Parathyroid adenoma (tissue), 2 donors: ENCODE data around the gene FBXW8.

Experiments used
- H2AFZ ChIP-seq: fragments of 300-600 bp; sonication (generic); one replicate; pipeline ENCODE4 v1.7.0; 2017; ENCODE audit warnings: antibody characterized with exemption, mild to moderate bottlenecking
- H3K27ac ChIP-seq: fragments of 300-600 bp; sonication (generic); one replicate; pipeline ENCODE4 v1.7.0; 2017
- H3K27me3 ChIP-seq: fragments of 300-600 bp; sonication (generic); one replicate; pipeline ENCODE4 v1.7.0; 2017; ENCODE audit warnings: low read length; ENCODE audit not compliant: control insufficient read depth, insufficient read depth
- H3K36me3 ChIP-seq: fragments of 300-600 bp; sonication (generic); one replicate; pipeline ENCODE4 v1.7.0; 2017; ENCODE audit warnings: low read length; ENCODE audit not compliant: control insufficient read depth, insufficient read depth
- H3K4me1 ChIP-seq: fragments of 300-600 bp; sonication (generic); one replicate; pipeline ENCODE4 v1.7.0; 2017; ENCODE audit warnings: control low read depth
- H3K4me2 ChIP-seq: fragments of 300-600 bp; sonication (generic); one replicate; pipeline ENCODE4 v1.7.0; 2017; ENCODE audit warnings: low read length
- H3K4me3 ChIP-seq: fragments of 300-600 bp; sonication (generic); one replicate; pipeline ENCODE4 v1.7.0; 2017; ENCODE audit warnings: low read depth, low read length
- H3K79me2 ChIP-seq: fragments of 300-600 bp; sonication (generic); one replicate; pipeline ENCODE4 v1.7.0; 2017; ENCODE audit warnings: control low read depth
- H3K9ac ChIP-seq: fragments of 300-600 bp; sonication (generic); one replicate; pipeline ENCODE4 v1.7.0; 2017; ENCODE audit warnings: mild to moderate bottlenecking
- H3K9me3 ChIP-seq: fragments of 300-600 bp; sonication (generic); one replicate; pipeline ENCODE4 v1.7.0; 2017; ENCODE audit warnings: low read length; ENCODE audit not compliant: control insufficient read depth
- TF ChIP-seq, protein P1 (sequence below): fragments of 300-600 bp; sonication (generic); IDR thresholded peaks from one replicate; pipeline ENCODE4 v1.7.0; 2017; ENCODE audit warnings: antibody characterized with exemption, mild to moderate bottlenecking
- donor health status: primary hyperparathyroidism.

Gene FBXW8

DNA sequence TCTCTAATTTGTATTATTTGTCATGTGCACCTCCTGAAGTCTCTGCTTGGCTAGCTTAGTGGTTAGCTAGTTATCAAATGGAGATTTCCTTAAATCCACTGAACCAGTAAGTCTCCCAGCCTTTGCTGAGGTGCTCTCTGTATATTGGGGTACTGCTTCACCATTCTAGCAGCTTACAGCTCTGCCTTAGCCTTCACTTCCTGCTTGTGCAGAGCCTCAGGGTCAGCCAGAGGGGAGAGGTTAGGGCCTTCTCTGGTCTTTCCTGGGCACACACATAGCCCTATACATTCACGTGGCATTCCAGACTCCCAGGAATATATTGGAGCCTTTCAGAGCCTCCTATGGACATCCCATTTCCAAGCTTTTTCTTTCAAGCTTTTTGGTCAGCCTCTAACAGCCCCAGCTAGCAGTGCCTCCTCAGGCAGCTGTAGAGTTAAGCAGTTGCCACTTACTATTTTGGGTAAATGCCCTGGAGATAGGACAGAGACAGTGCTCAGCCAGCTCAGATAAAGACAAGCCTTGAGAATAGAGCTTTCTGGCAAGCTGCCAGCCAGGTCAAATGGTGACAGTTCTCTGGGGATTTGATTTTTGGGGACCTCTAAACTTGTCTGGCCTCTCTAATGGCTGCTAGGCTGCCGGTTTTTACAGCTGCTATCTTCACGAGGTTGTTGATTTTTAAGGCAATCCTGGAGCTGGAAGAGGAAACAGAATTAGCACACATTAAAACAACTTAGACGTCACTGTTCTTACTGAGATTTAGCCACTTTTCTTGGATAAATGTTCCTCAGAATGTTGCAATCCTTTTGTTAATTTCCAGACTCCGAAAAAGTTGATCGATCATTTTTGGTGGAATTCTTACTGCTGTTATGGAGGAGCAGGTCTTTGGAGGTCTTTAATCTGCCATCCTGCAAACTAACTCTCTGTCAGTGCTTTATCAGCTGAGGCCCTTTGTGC, 32.9 kb downstream of the FBXW8 start:
- Histone ChIP-seq H3K4me1 (no peaks in the 10 kb centered on the region), H3K9me3 (no peaks in the 10 kb centered on the region), H3K4me2 (no peak overlapping the region), H3K27ac (no peak overlapping the region), H3K36me3 (no peaks in the 10 kb centered on the region), H3K27me3 (no peaks in the 10 kb centered on the region), H2AFZ (no peak overlapping the region), H3K9ac (no peak overlapping the region), H3K4me3 (no peak overlapping the region), H3K79me2 (peaks cover 11% of the 10 kb centered on the region)
- TF ChIP-seq, protein P1, sequence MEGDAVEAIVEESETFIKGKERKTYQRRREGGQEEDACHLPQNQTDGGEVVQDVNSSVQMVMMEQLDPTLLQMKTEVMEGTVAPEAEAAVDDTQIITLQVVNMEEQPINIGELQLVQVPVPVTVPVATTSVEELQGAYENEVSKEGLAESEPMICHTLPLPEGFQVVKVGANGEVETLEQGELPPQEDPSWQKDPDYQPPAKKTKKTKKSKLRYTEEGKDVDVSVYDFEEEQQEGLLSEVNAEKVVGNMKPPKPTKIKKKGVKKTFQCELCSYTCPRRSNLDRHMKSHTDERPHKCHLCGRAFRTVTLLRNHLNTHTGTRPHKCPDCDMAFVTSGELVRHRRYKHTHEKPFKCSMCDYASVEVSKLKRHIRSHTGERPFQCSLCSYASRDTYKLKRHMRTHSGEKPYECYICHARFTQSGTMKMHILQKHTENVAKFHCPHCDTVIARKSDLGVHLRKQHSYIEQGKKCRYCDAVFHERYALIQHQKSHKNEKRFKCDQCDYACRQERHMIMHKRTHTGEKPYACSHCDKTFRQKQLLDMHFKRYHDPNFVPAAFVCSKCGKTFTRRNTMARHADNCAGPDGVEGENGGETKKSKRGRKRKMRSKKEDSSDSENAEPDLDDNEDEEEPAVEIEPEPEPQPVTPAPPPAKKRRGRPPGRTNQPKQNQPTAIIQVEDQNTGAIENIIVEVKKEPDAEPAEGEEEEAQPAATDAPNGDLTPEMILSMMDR, result no peak

DNA sequence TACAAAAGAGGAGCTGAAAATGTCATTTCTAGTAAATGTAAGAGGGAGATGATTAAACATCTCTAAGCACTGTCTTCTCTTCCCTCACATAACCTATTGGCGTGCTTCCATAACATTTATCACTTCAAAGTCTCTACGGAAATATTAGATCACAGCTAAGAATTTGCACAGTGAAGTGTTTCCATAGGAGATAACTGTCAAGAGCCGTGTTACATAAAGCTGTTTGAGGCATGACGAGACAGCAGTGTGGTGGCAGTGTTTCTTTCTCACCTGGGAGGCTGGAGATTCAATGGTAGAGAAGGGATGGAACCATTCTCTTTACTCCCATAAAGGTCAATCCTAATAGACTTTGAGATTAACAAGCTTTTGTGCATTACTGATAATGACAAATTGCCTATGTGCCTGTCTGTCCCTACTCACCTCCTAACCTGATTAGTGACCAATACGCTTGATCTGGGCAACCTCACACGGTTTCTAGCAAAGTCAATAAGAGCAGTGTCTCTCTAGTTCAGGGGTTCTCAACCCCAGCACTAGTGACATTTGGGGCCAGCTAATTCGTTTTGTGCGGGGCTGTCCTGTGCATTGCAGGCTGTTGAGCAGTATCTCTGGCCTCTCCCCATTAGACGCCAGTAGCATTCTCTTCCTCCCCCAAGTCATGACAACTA, 35.3 kb downstream of the FBXW8 start:
- H3K9ac ChIP-seq, result no peak overlapping the region
- TF ChIP-seq, protein P1, result no peak

DNA sequence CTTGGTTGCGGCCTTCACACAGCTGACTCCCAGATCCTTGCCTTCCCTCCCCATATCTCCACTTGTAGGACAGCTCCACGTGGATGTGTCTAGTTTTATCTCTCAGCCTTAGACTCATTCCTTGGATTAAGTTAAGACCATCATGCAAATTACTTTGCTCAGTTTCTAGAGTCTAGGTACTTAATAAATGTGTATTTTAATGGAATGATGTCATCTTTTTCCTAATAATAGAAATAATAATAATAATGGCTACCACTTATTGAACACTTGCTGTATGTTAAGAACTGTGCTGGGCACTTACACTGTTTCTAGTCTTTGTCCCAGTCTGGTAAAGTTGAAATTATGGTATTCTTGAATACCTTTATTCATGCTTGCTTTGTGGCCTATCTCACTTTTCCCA, 37.5 kb downstream of the FBXW8 start:
- Histone ChIP-seq H3K4me2 (no peak overlapping the region), H3K4me1 (no peaks in the 10 kb centered on the region), H3K27ac (no peak overlapping the region), H3K27me3 (no peaks in the 10 kb centered on the region), H3K4me3 (no peak overlapping the region), H3K9ac (no peak overlapping the region), H3K36me3 (no peaks in the 10 kb centered on the region), H2AFZ (no peak overlapping the region), H3K79me2 (peaks cover 3% of the 10 kb centered on the region), H3K9me3 (no peaks in the 10 kb centered on the region)
- TF ChIP-seq, protein P1, result no peak

More for the DNA sequence above, 35.3 kb downstream of the FBXW8 start:
- no peaks in the 10 kb centered on the region for H3K27me3 ChIP-seq
- no peaks in the 10 kb centered on the region for H3K36me3 ChIP-seq
- no peak overlapping the region for H3K27ac ChIP-seq
- no peaks in the 10 kb centered on the region for H3K9me3 ChIP-seq
- no peak overlapping the region for H2AFZ ChIP-seq
- peaks cover 11% of the 10 kb centered on the region for H3K79me2 ChIP-seq
- no peak overlapping the region for H3K4me2 ChIP-seq
- no peak overlapping the region for H3K4me3 ChIP-seq
- H3K4me1 ChIP-seq, result no peaks in the 10 kb centered on the region

DNA sequence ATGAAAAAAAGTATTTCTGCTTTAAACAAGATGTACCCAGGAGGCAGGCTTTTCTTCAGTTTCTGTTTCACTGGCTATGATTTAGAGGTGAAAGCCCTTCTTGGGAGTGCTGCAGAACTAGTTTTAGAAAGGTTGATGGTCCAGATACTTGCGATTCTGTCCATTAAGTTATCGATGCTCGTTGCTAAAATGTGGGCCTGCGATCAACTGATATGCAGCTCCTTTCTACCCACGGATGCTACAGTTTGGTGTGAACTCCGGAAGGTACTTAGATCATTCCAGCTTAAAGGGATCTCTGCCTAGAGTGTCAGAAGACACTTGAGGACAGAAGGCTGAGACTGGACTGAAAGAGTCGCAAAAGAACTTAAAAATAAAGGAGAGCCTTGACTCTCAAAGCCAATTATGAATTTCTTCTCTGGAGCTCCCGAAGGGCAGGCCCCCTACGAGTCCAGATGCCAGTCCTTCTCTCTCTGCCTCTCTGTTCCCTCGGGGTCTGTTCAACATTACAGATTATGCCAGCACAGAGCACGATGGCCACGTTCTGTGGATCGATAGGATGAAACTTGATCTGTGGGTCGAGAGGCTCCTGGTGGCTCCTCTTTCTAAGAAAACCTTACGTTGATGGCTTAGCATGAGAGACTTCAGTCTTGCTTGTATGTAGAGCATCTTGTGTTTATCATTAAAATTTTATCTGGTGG, 40.0 kb downstream of the FBXW8 start:
- Histone ChIP-seq H3K9me3 (no peaks in the 10 kb centered on the region), H3K27me3 (no peaks in the 10 kb centered on the region), H3K4me2 (no peak overlapping the region), H3K4me3 (no peak overlapping the region), H3K27ac (no peak overlapping the region), H3K4me1 (peaks cover 2% of the 10 kb centered on the region), H3K79me2 (no peaks in the 10 kb centered on the region), H3K9ac (no peak overlapping the region), H2AFZ (no peak overlapping the region), H3K36me3 (no peaks in the 10 kb centered on the region)
- TF ChIP-seq, protein P1, result no peak
